Measurements from ENCODE around the gene TMEM273.
"Not testable (repeated sequence)": the region's sequence is repeated elsewhere in the genome, so short reads cannot be mapped to it uniquely, and the experiment has no call there.

TMEM273 gene

DNA sequence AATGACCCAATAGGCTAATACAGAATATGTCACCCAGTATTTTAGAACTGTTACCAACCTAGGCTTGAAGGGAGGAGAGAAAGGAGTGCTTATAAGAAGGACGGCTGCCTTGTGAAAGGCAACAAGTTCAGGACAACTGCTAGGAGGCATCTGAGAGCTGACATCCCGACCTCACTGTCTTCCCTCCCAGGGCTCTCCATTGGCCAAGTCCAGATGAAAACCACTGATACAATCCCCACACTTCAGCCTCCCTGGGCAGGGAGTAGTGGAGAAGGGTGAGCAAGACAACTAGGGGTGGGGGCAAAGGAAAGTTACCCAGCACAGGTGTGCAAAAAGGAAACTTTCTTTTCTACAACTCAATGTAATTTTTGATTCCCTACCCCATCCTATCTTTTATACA is 29.5 kb upstream of the TMEM273 start:
- DNase-seq (ENCODE audit: low spot score in 2 of 2), result no peak
- Mint-ChIP-seq H3K9me3 (no peaks in the 10 kb centered on the region), H3K27ac (peak overlapping the region; percentile 54)

GRCh38 chr10:49213211-49213610 is 25.0 kb upstream of the TMEM273 start:
- Mint-ChIP-seq H3K9me3 (no peaks in the 10 kb centered on the region), H3K4me3 (no peak overlapping the region), H3K36me3 (no peaks in the 10 kb centered on the region), H3K27ac (no peak overlapping the region), H3K4me1 (peaks cover 16% of the 10 kb centered on the region)
- ATAC-seq (no peak), DNase-seq (ENCODE audit: low spot score in 2 of 2) (no peak)

More for the DNA sequence above, 29.5 kb upstream of the TMEM273 start:
- H3K4me1 Mint-ChIP-seq, result peaks cover 16% of the 10 kb centered on the region
- ATAC-seq, result no peak
- no peaks in the 10 kb centered on the region for H3K36me3 Mint-ChIP-seq
- H3K4me3 Mint-ChIP-seq, result no peak overlapping the region

DNA sequence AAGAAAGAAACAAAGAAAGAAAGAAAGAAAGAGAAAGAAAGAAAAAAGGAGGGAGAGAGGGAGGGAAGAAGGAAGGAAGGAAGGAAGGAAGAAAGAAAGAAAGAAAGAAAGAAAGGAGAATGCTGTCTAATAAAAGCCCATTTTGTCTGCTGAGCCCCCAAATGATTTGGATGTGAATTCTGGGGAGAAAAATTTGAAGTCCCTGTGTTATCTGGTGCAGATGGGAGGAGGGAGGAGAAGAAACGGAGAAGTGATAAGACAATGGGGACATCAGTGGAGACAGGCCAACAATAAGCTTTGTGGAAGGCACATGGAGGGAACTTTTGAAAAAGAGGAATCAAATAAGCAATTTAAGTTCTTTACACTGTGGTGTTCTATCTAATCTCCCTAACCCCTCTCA is 24.6 kb upstream of the TMEM273 start:
- no peaks in the 10 kb centered on the region for H3K36me3 Mint-ChIP-seq
- ATAC-seq (no peak), DNase-seq (ENCODE audit: low spot score in 2 of 2) (no peak)
- peak overlapping the region; percentile 79 for H3K27ac Mint-ChIP-seq
- no peaks in the 10 kb centered on the region for H3K9me3 Mint-ChIP-seq
- H3K4me3 Mint-ChIP-seq, result no peak overlapping the region
- peaks cover 15% of the 10 kb centered on the region for H3K4me1 Mint-ChIP-seq

- ATAC-seq (no peak), DNase-seq (ENCODE audit: low spot score in 2 of 2) (no peak)
- Mint-ChIP-seq H3K27ac (peak overlapping the region; percentile 79), H3K36me3 (no peaks in the 10 kb centered on the region), H3K4me3 (no peak overlapping the region), H3K4me1 (peaks cover 8% of the 10 kb centered on the region), H3K9me3 (no peaks in the 10 kb centered on the region)
These were observed 23.9 kb upstream of the TMEM273 start for GRCh38 chr10:49212076-49212475.

DNA sequence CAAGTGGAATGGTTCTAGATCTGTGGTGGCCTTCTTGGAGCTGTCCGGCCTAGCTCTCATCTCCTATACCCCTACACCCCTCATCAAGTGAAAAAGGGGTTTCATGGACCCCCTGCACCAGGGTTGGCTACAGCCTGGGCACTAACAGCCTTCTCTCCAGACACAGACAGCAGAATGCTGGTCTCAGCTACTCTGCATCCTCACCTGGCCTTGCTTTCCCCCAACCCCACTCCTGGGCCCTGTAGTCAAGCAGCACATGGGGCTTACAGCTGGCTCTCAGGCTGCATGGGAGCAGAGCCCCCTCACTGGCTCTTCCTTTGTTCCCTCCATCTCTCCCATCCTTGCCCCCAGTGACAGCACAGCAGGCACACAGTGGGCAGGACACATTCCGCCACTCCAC is 20.8 kb upstream of the TMEM273 start:
- peaks cover 3% of the 10 kb centered on the region for H3K9me3 Mint-ChIP-seq
- H3K27ac Mint-ChIP-seq, result no peak overlapping the region
- DNase-seq (ENCODE audit: low spot score in 2 of 2), result no peak
- H3K4me1 Mint-ChIP-seq, result peaks cover 5% of the 10 kb centered on the region
- no peak for ATAC-seq
- H3K4me3 Mint-ChIP-seq, result no peak overlapping the region
- no peaks in the 10 kb centered on the region for H3K36me3 Mint-ChIP-seq

GRCh38 chr10:49207936-49208487 is 19.8 kb upstream of the TMEM273 start:
- no peak for DNase-seq (ENCODE audit: low spot score in 2 of 2)
- no peak overlapping the region for H3K27ac Mint-ChIP-seq
- H3K4me3 Mint-ChIP-seq, result no peak overlapping the region
- H3K9me3 Mint-ChIP-seq, result peaks cover 5% of the 10 kb centered on the region
- H3K4me1 Mint-ChIP-seq, result peaks cover 5% of the 10 kb centered on the region
- no peak for ATAC-seq
- H3K36me3 Mint-ChIP-seq, result no peaks in the 10 kb centered on the region

GRCh38 chr10:49207113-49207512 is 18.9 kb upstream of the TMEM273 start:
- no peaks in the 10 kb centered on the region for H3K36me3 Mint-ChIP-seq
- no peak overlapping the region for H3K4me3 Mint-ChIP-seq
- peaks cover 5% of the 10 kb centered on the region for H3K4me1 Mint-ChIP-seq
- peaks cover 5% of the 10 kb centered on the region for H3K9me3 Mint-ChIP-seq
- DNase-seq (ENCODE audit: low spot score in 2 of 2) (no peak), ATAC-seq (no peak)
- no peak overlapping the region for H3K27ac Mint-ChIP-seq

GRCh38 chr10:49205206-49205605 is 17.0 kb upstream of the TMEM273 start:
- peaks cover 5% of the 10 kb centered on the region for H3K9me3 Mint-ChIP-seq
- DNase-seq (ENCODE audit: low spot score in 2 of 2), result no peak
- H3K36me3 Mint-ChIP-seq, result no peaks in the 10 kb centered on the region

GRCh38 chr10:49204119-49204518 is 15.9 kb upstream of the TMEM273 start:
- Mint-ChIP-seq H3K4me3 (no peak overlapping the region), H3K4me1 (peaks cover 5% of the 10 kb centered on the region), H3K27ac (no peak overlapping the region), H3K36me3 (no peaks in the 10 kb centered on the region), H3K9me3 (peaks cover 5% of the 10 kb centered on the region)
- DNase-seq (ENCODE audit: low spot score in 2 of 2) (no peak), ATAC-seq (no peak)

More at GRCh38 chr10:49205206-49205605, 17.0 kb upstream of the TMEM273 start:
- Mint-ChIP-seq H3K4me1 (peaks cover 5% of the 10 kb centered on the region), H3K27ac (no peak overlapping the region), H3K4me3 (no peak overlapping the region)
- no peak for ATAC-seq

DNA sequence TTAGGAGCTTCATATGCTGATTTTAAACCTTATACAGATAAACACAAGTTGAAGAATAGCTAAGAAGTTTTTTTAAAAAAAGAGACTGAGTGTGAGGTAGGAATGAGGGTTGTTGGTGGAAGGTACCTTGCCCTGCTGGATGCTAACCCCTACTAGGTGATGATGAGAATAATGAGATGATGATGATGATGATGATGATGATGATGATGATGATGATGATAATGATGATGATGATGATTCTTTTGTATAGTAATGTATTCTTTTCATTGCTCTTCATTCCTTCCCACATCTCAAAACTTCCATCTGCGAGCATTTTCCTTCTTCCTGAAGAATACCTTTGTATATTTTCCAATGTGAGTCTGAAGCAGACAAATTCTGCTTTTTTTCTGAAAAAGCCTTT is 14.1 kb upstream of the TMEM273 start:
- ATAC-seq, result no peak

GRCh38 chr10:49200854-49201253 is 12.7 kb upstream of the TMEM273 start:
- peaks cover 5% of the 10 kb centered on the region for H3K9me3 Mint-ChIP-seq
- H3K36me3 Mint-ChIP-seq, result no peaks in the 10 kb centered on the region
- H3K4me1 Mint-ChIP-seq, result no peaks in the 10 kb centered on the region
- DNase-seq (ENCODE audit: low spot score in 2 of 2), result no peak
- ATAC-seq, result no peak
- H3K4me3 Mint-ChIP-seq, result no peak overlapping the region
- H3K27ac Mint-ChIP-seq, result no peak overlapping the region

More for the DNA sequence above, 14.1 kb upstream of the TMEM273 start:
- H3K4me3 Mint-ChIP-seq, result no peak overlapping the region
- DNase-seq (ENCODE audit: low spot score in 2 of 2), result no peak
- peaks cover 5% of the 10 kb centered on the region for H3K4me1 Mint-ChIP-seq
- no peak overlapping the region for H3K27ac Mint-ChIP-seq
- no peaks in the 10 kb centered on the region for H3K36me3 Mint-ChIP-seq
- peaks cover 5% of the 10 kb centered on the region for H3K9me3 Mint-ChIP-seq

DNA sequence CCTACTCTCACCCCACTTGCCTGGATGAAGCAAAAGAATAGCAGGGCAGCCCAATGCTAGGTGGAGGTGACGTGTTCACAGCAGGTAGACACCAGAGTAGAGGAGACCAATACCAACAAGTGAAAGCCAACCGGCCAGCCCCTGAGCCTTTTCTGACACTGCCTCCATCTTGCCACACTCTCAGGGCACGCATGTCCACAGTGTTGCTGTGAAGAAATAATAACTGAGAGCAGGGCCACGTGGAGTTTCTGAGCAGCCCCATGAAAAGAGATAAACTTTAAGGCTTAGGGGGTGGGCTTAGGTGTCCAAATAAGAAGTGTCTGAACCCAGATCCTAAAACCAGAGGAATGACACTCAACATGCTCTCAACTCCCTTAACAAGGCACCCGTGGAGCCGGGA is 9.0 kb upstream of the TMEM273 start:
- ATAC-seq (no peak), DNase-seq (ENCODE audit: low spot score in 2 of 2) (no peak)

DNA sequence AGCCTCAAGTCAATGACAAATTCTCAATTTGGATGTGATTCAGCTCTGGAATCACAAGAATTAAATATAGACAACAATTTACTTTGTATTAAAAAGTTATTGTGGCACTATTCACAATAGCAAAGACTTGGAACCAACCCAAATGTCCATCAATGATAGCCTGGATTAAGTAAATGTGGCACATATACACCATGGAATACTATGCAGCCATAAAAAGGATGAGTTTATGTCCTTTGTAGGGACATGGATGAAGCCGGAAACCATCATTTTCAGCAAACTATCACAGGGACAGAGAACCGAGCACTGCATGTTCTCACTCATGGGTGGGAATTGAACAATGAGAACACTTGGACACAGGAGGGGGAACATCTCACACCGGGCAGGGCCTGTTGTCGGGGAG is 7.7 kb upstream of the TMEM273 start:
- Mint-ChIP-seq H3K27ac (peak overlapping the region; percentile 85), H3K4me1 (peaks cover 27% of the 10 kb centered on the region)
- not testable (repeated sequence) for H3K36me3 Mint-ChIP-seq; ATAC-seq; H3K4me3 Mint-ChIP-seq; DNase-seq (ENCODE audit: low spot score in 2 of 2); H3K9me3 Mint-ChIP-seq

More for the DNA sequence above, 9.0 kb upstream of the TMEM273 start:
- no peak overlapping the region for H3K4me3 Mint-ChIP-seq
- H3K4me1 Mint-ChIP-seq, result peaks cover 18% of the 10 kb centered on the region
- H3K36me3 Mint-ChIP-seq, result no peaks in the 10 kb centered on the region
- H3K9me3 Mint-ChIP-seq, result peaks cover 3% of the 10 kb centered on the region
- no peak overlapping the region for H3K27ac Mint-ChIP-seq

DNA sequence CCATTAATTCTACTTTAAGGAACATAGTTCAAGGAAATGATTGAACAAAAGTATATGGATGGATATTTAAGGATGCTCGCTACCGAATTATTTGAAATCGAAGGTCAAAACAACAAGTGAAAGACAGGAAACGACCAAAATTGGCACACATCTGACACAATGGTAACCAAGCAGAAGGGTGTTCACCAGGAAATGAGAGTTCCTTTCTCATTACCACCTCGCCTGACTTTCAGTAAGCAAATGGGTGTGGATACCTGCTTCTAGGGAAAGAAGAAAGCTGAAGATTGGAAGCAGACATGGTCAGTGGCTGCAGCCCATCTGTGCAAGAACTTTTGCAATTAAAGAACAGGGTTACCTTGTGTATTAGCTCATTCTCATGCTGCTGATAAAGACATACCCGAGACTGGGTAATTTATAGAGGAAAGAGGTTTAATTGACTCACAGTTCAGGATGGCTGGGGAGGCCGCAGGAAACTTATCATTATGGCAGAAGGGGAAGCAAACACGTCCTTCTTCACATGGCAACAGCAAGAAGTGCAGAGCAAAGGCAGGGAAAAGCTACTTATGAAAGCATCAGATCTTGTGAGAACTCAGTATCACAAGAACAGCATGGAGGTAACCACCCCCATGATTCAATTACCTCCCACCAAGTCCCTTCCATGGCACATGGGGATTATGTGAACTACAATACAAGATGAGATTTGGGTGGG is 6.2 kb upstream of the TMEM273 start:
- Mint-ChIP-seq H3K4me1 (peaks cover 42% of the 10 kb centered on the region), H3K27ac (peak overlapping the region; percentile 85), H3K36me3 (peaks cover 19% of the 10 kb centered on the region), H3K4me3 (peak overlapping the region; percentile 49), H3K9me3 (peaks cover 3% of the 10 kb centered on the region)
- DNase-seq (ENCODE audit: low spot score in 2 of 2) (no peak), ATAC-seq (no peak)

DNA sequence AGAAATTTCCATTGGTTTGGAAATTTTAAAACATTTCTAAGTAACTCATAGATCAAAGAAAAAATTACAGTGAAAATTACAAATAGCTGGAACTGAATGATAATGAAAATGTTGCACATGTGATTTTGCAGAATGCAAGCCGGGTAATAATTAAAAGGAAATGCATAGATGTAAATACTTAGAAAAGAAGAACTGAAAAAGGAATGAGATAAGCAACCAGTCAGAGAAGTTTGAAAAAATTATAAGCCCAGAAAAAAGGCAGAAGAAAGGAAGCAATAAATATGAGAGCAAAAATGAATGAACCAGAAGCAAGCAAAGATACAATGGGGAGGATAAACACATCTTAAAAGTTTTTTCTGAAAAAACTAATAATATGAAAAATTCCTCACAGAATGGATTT is 3.2 kb upstream of the TMEM273 start:
- H3K9me3 Mint-ChIP-seq, result peaks cover 3% of the 10 kb centered on the region
- peak overlapping the region; percentile 79 for H3K4me3 Mint-ChIP-seq
- H3K27ac Mint-ChIP-seq, result peak overlapping the region; percentile 95
- H3K36me3 Mint-ChIP-seq, result peaks cover 41% of the 10 kb centered on the region
- H3K4me1 Mint-ChIP-seq, result peaks cover 54% of the 10 kb centered on the region
- DNase-seq (ENCODE audit: low spot score in 2 of 2), result no peak
- ATAC-seq, result peak; percentile 1

- Mint-ChIP-seq H3K4me3 (peak overlapping the region; percentile 79), H3K36me3 (peaks cover 61% of the 10 kb centered on the region), H3K4me1 (peaks cover 56% of the 10 kb centered on the region), H3K9me3 (peaks cover under 1% of the 10 kb centered on the region), H3K27ac (peak overlapping the region; percentile 95)
- ATAC-seq (no peak), DNase-seq (ENCODE audit: low spot score in 2 of 2) (peak in 1 of 2 donors; percentile 49)
These were observed 1.2 kb upstream of the TMEM273 start for GRCh38 chr10:49189422-49189821.
